Neural cell (in vitro differentiated cells): Measurements from ENCODE around the gene TBP. TPM values are rescaled to one million over a fixed set of nuclear protein-coding genes. Genes with fewer than 3 reads are reported as not detected.
"Not testable (repeated sequence)": the region's sequence is repeated elsewhere in the genome, so short reads cannot be mapped to it uniquely, and the experiment has no call there.

Experiments
- H2AFZ ChIP-seq: fragments of 200-600, 300-800 bp; sonication (generic), shearing (Covaris generic); 2 replicates; pipeline ENCODE4 v1.6.0; 2014; ENCODE audit warnings: low read depth, mild to moderate bottlenecking, antibody characterized with exemption, low read length, moderate library complexity
- H3F3A ChIP-seq: fragments of 200-600 bp; shearing (Covaris generic); 2 replicates; pipeline ENCODE4 v1.6.1; 2016; ENCODE audit warnings: mild to moderate bottlenecking, moderate library complexity, mixed read lengths, antibody characterized with exemption, low read length; ENCODE audit not compliant: insufficient read depth, poor library complexity, severe bottlenecking
- H3K27ac ChIP-seq: fragments of 200-600, 300-800 bp; sonication (generic), shearing (Covaris generic); 2 replicates; pipeline ENCODE4 v1.5.1; 2014; ENCODE audit warnings: mild to moderate bottlenecking, low read length, moderate library complexity
- H3K27me3 ChIP-seq: fragments of 300-800, 200-600 bp; sonication (generic), shearing (Covaris generic); 2 replicates; pipeline ENCODE4 v1.6.0; 2014; ENCODE audit warnings: mild to moderate bottlenecking, low read depth, low read length, moderate library complexity; ENCODE audit not compliant: insufficient read depth
- H3K36me3 ChIP-seq: fragments of 300-800, 200-600 bp; sonication (generic), shearing (Covaris generic); 2 replicates; pipeline ENCODE4 v1.5.1; 2014; ENCODE audit warnings: mild to moderate bottlenecking, antibody characterized with exemption, low read length, moderate library complexity; ENCODE audit not compliant: insufficient read depth
- H3K4me2 ChIP-seq: fragments of 300-800, 200-600 bp; sonication (generic), shearing (Covaris generic); 2 replicates; pipeline ENCODE4 v1.6.0; 2014; ENCODE audit warnings: mild to moderate bottlenecking, low read length
- H3K4me3 ChIP-seq: fragments of 300-800, 200-600 bp; sonication (generic), shearing (Covaris generic); 2 replicates; pipeline ENCODE4 v1.5.1; 2014; ENCODE audit warnings: mild to moderate bottlenecking, low read length, moderate library complexity
- H3K79me2 ChIP-seq: fragments of 200-600 bp; shearing (Covaris generic); replicated peaks from 2 replicates; pipeline ENCODE4 v1.6.0; 2014; ENCODE audit warnings: mild to moderate bottlenecking, low read length, moderate library complexity; ENCODE audit not compliant: insufficient read depth
- H3K9ac ChIP-seq: fragments of 300-800, 200-600 bp; sonication (generic), shearing (Covaris generic); 2 replicates; pipeline ENCODE4 v1.6.1; 2016; ENCODE audit warnings: mild to moderate bottlenecking, low read length, mixed read lengths
- H3K9me2 ChIP-seq: fragments of 200-600 bp; shearing (Covaris generic); 2 replicates; pipeline ENCODE4 v1.6.1; 2016; ENCODE audit warnings: mild to moderate bottlenecking, low read length, mixed read lengths; ENCODE audit not compliant: insufficient read depth
- H3K9me3 ChIP-seq: fragments of 200-600, 300-800 bp; sonication (generic), shearing (Covaris generic); 2 replicates; pipeline ENCODE4 v1.6.1; 2016; ENCODE audit warnings: mild to moderate bottlenecking, mixed run types, low read length, moderate library complexity, mixed read lengths
- H4K20me1 ChIP-seq: fragments of 200-600 bp; shearing (Covaris generic); 2 replicates; pipeline ENCODE4 v1.6.1; 2016; ENCODE audit warnings: mild to moderate bottlenecking, mixed run types; ENCODE audit not compliant: insufficient read depth
- CTCF ChIP-seq: fragments of 450-650 bp; IDR thresholded peaks from 2 replicates; pipeline ENCODE4 v1.5.1; 2014; ENCODE audit warnings: antibody characterized with exemption, mild to moderate bottlenecking, moderate library complexity; ENCODE audit not compliant: poor library complexity, severe bottlenecking
- EP300 ChIP-seq: fragments of 450-650 bp; conservative IDR thresholded peaks from 2 replicates; pipeline ENCODE4 v1.6.1; 2014; ENCODE audit warnings: antibody characterized with exemption, mild to moderate bottlenecking, moderate library complexity; ENCODE audit not compliant: poor library complexity, severe bottlenecking
- EZH2 ChIP-seq: fragments of 200-600, 300-800 bp; shearing (Covaris generic), sonication (generic); IDR thresholded peaks from 2 replicates; pipeline ENCODE4 v1.6.1; 2014; ENCODE audit warnings: antibody characterized with exemption, low read length, borderline replicate concordance, mild to moderate bottlenecking; ENCODE audit not compliant: insufficient read depth, poor library complexity, severe bottlenecking
- MXI1 ChIP-seq: fragments of 450-650 bp; conservative IDR thresholded peaks from 2 replicates; pipeline ENCODE4 v1.6.1; 2014; ENCODE audit warnings: antibody characterized with exemption, mild to moderate bottlenecking; ENCODE audit not compliant: poor library complexity, severe bottlenecking
- POLR2AphosphoS5 ChIP-seq: IDR thresholded peaks from 2 replicates; pipeline ENCODE4 v1.6.1; 2012
- RAD21 ChIP-seq: fragments of 450-650 bp; conservative IDR thresholded peaks from 2 replicates; pipeline ENCODE4 v1.6.1; 2014; ENCODE audit warnings: antibody characterized with exemption, mild to moderate bottlenecking, moderate library complexity
- REST ChIP-seq: IDR thresholded peaks from 2 replicates; pipeline ENCODE4 v1.6.1; 2012; ENCODE audit warnings: borderline replicate concordance
- SMC3 ChIP-seq: fragments of 450-650 bp; conservative IDR thresholded peaks from 2 replicates; pipeline ENCODE4 v1.6.1; 2014; ENCODE audit warnings: antibody characterized with exemption, mild to moderate bottlenecking, moderate library complexity; ENCODE audit not compliant: poor library complexity
- TAF1 ChIP-seq: IDR thresholded peaks from 2 replicates; pipeline ENCODE4 v1.6.1; 2012; ENCODE audit warnings: low read depth
- polyA plus RNA-seq: library from polyadenylated mRNA; depleted of rRNA; stranded (reverse); fragments of >200 nt; gene quantifications from 2 replicates; pipeline ENCODE4 v1.2.3, GENCODE V29; 2014

TBP gene
- polyA plus RNA-seq, 1 donor from 2014 or later: 30.2 TPM

GRCh38 chr6:170524172-170524502 is 30.0 kb upstream of the TBP start (continued):
- no peak for TF ChIP-seq SMC3
- TF ChIP-seq EP300: no peak
- TF ChIP-seq TAF1: no peak
- TF ChIP-seq RAD21: no peak
- no peak for TF ChIP-seq POLR2AphosphoS5

GRCh38 chr6:170525795-170526194 is 28.4 kb upstream of the TBP start:
- Histone ChIP-seq H3F3A (no peaks in the 10 kb centered on the region), H3K27ac (peak overlapping the region; percentile 29), H3K4me3 (no peak overlapping the region), H4K20me1 (no peaks in the 10 kb centered on the region), H3K4me2 (no peak overlapping the region), H3K27me3 (no peaks in the 10 kb centered on the region), H3K9ac (no peak overlapping the region), H2AFZ (no peak overlapping the region), H3K36me3 (no peaks in the 10 kb centered on the region), H3K79me2 (no peaks in the 10 kb centered on the region), H3K9me2 (no peaks in the 10 kb centered on the region), H3K9me3 (no peaks in the 10 kb centered on the region)
- no peak for TF ChIP-seq MXI1
- no peak for TF ChIP-seq SMC3

GRCh38 chr6:170527995-170528394 is 26.2 kb upstream of the TBP start:
- not testable (repeated sequence) for H3F3A ChIP-seq, H3K27me3 ChIP-seq, H3K4me3 ChIP-seq, H3K9ac ChIP-seq, H3K79me2 ChIP-seq, H2AFZ ChIP-seq, H3K36me3 ChIP-seq, H3K4me2 ChIP-seq, H3K9me2 ChIP-seq, H3K9me3 ChIP-seq, H3K27ac ChIP-seq, H4K20me1 ChIP-seq

- Histone ChIP-seq H3K36me3 (no peaks in the 10 kb centered on the region), H3K27me3 (no peaks in the 10 kb centered on the region), H3K4me3 (no peak overlapping the region), H3K79me2 (no peaks in the 10 kb centered on the region), H3K9me2 (no peaks in the 10 kb centered on the region), H3K9me3 (no peaks in the 10 kb centered on the region), H3F3A (no peaks in the 10 kb centered on the region), H2AFZ (no peak overlapping the region), H3K27ac (no peak overlapping the region), H3K4me2 (no peak overlapping the region), H4K20me1 (no peaks in the 10 kb centered on the region), H3K9ac (no peak overlapping the region)
- TF ChIP-seq REST (no peak), RAD21 (peak; percentile 97), EZH2 (no peak), POLR2AphosphoS5 (no peak), CTCF (peak; percentile 93), TAF1 (no peak), SMC3 (peak; percentile 98), MXI1 (no peak)
Observed at GRCh38 chr6:170529839-170530469, 24.2 kb upstream of the TBP start.
